Measurements from ENCODE around the gene DOK5.

DOK5 gene

GRCh38 chr20:54650052-54650719 is 174.8 kb downstream of the DOK5 start:
- no peak for DNase-seq

DNA sequence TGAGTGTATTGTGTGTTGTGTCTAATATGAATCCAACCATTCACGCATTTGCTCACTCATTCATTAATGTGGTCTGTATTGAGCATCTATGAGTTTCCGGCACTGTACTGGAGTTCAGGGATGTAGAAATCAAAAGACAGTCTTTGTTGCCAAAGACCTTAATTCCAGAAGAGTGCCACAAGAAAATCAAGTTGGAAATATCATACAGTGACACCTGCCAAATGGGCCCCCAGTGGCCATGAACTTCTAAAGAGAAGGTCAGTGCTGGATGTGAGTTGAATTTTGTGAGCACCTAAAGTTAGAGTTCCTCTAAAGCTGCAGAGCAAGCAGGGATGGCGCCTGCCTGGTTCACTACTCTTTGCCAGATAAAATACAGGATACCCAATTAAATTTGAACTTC is 175.9 kb downstream of the DOK5 start:
- DNase-seq: no peak

DNA sequence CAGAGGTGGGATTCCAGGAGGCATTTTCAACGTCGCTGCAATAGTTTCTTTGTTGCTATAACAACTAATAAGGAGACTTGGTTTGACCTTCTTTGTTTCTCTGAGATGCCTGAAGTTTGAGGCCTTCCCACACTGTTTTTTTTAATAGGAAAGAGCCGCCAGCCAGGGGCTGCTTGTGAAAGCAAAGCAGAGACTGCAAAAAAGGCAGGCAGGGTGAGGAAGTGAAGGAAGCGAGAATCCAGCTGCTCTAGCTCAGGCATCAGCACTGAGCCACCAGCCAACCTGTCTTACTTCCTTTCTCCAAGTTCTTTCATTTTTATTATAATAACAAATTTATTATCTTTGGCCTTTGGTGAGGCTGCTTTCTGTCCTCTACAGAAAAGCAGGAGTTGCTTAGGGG is 179.1 kb downstream of the DOK5 start:
- no peak for DNase-seq

- DNase-seq: no peak
Measured at GRCh38 chr20:54657268-54657826, 182.0 kb downstream of the DOK5 start.

GRCh38 chr20:54658525-54658924 is 183.1 kb downstream of the DOK5 start:
- DNase-seq: no peak

GRCh38 chr20:54661265-54661664 is 185.9 kb downstream of the DOK5 start:
- no peak for DNase-seq

GRCh38 chr20:54661880-54662465 is 186.6 kb downstream of the DOK5 start:
- no peak for DNase-seq

GRCh38 chr20:54665812-54666211 is 190.4 kb downstream of the DOK5 start:
- no peak for DNase-seq

DNA sequence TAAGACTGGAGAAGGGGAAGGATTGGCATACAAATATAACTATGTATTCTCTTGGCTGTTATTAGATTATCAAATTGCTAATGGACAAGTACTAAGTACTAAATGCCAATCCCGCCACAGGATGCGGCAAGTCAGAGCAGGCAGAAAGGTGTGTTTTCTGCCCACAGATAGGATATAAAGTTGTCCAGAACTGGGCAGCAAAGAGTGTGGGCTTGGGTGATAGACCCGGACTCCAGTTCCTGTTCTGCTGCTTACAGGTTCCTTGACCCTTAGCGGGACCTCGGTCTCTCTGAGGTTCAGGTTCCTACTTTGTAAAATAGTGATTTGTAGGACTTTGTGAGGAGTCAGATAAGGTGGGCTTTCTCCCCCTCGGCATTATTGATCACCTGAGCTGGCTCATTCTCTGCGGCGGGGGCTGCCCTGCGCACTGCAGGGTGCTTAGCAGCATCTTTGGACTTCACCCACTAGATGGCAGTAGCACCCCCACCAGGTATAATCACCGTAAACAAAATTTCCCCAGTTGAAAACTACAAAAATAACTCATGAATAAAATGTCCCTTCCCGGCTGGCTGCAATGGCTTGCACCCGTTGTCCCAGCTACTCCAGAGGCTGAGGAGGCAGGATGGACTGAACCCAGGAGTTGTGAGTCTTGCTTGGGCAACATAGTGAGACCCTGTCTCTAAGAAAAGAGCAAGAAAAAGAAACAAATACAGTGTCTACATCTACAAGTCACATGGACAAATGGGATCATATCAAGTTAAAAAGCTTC is 193.1 kb downstream of the DOK5 start:
- no peak for DNase-seq

GRCh38 chr20:54669040-54669363 is 193.6 kb downstream of the DOK5 start:
- no peak for DNase-seq

DNA sequence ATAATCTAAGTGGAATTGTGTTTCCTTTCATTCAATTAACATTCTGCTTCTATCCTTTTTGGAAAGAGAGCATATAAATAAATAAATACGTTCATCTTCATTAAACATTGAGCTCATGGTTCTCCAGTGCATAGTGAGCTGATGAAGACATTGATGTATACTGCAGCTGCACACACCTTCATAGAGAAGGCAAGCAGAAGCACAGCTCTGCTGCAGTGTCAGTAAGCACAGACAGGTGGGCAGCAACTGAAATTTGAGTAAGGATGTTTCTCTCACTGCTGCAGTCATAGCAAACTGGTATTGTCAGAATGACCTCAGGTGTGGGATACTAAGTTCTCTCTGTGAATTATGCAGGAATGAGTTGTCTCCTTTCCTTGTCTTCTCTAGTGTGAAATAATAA is 202.9 kb downstream of the DOK5 start:
- no peak for DNase-seq

GRCh38 chr20:54680439-54680838 is 205.0 kb downstream of the DOK5 start:
- DNase-seq: no peak

DNA sequence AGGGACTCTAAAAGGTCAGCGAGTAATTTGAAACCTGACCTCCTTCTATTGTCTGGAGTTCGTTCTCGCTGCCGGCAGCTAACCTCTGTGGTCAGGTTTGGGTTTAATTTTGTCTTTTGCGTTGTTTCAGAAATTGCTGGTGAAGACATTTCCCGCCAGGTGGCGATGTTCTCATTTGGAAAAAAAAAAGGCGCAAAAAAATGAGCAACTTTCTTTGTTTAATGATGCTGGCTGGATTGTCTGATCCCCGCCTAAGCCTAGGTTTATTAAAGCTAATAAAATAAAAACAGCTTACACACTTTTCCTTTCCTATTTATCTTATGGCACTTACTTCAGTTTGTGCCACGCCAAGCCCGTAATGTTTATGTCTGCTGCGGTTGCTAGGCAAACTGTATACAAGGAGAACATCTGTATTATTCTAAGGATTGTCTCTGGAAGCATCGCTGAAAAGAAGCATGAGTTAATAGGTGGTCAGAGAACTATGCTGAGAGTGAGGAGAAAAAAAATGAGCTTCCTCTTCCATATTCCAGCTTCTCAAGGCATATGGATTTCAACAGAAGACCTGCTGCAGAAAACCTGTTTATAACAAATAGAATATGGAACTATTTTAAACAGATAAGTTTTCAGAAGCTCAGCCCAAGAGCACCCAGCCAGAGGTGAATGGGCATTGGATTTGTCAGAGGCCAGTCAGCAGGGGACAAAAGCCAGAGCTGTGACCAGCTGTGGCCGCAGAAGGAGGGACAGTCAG is 205.7 kb downstream of the DOK5 start:
- peak; percentile 9 for DNase-seq

DNA sequence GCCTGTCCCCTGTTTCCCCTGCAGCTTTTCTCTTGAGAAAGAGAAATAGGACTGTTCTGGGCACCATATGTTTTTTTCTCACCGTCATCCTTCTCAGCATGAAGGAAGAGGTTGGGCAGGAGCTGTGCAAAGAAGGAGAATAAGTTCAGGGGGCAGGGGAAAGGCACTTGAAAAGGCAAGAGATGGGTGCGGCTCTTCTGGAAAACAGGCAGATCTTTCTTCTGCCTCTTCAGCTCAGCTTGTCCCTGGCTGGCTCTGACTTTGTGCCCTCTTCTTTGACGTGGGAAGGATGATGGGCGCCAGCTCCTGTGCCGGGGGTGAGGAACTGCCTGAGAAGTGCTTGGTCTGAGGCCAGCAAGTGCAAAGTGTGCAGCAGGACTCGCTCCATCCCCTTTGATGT is 206.5 kb downstream of the DOK5 start:
- no peak for DNase-seq

- no peak for DNase-seq
Measured at GRCh38 chr20:54688476-54688875, 213.1 kb downstream of the DOK5 start.

- no peak for DNase-seq
Measured at GRCh38 chr20:54690323-54690722, 214.9 kb downstream of the DOK5 start.

DNA sequence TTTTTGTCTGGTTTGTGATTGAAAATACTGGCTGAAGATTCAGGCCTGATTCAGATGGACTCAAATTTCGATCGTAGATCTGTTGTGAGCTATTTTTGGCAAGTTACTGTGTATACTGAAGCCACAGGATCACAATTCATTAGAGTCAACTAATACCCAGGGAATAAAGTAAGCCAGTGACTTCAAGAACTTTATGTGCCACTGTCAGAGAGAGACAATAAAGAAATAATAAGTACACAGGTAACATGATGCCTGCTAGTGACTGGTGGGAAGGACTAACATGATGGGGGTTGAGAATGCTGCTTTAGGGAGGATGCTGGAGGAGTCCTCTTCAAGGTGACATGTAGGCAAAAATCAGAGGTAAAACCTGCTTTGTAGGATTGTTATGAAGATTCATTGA is 215.9 kb downstream of the DOK5 start:
- DNase-seq: no peak

DNA sequence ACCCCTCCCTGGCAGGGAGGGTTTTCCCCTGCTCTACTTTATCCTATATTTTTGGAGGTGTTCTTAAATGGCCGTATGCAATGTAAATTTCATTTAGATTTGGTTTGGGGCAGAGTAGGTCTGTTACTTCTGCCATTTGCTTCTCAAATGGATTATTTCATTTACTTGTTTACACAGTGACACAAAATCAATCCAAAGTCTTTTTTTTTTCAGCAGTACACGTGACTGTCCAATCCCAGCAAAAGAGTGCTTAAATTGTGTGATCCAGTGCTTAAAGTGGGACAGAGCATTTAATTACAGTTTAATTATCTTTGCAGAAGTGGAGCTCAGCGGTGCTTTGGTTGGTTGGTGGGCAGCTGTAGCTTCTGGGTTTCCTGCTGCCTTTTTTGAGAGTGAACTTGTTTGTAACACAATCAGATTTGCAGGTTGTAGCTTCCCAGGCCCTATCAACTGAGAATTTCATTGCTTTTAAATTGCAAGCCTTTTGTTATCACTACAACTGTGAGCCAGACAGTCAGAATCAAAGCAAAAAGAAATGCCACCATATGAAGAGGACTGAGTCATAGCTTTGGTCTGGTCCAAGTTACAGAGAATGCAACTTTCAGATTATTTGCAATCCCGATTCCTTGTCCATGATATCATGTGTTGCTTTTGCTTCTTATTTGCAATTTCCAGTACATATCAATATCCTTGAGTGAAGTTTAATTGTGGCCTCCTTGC is 216.9 kb downstream of the DOK5 start:
- no peak for DNase-seq

GRCh38 chr20:54694516-54694915 is 219.1 kb downstream of the DOK5 start:
- DNase-seq: no peak

GRCh38 chr20:54698373-54698772 is 223.0 kb downstream of the DOK5 start:
- DNase-seq: no peak
